Fibroblast of pulmonary artery (primary cell): ENCODE measurements around the gene SMYD1.

Experiments
- DNase-seq: peaks from one replicate; pipeline ENCODE4 v3.0.0-alpha.2; 2010; ENCODE audit warnings: low read depth
- H3K4me3 ChIP-seq: replicated peaks from 2 replicates; pipeline ENCODE4 v1.5.1; 2011; ENCODE audit warnings: low read depth, mild to moderate bottlenecking, control low read depth, low read length, moderate library complexity
- TF ChIP-seq, protein P1 (sequence below): IDR thresholded peaks from 2 replicates; pipeline ENCODE4 v1.5.1; 2011; ENCODE audit warnings: mild to moderate bottlenecking, control low read depth, low read length, inconsistent platforms; ENCODE audit errors: missing control alignments

SMYD1 gene

DNA sequence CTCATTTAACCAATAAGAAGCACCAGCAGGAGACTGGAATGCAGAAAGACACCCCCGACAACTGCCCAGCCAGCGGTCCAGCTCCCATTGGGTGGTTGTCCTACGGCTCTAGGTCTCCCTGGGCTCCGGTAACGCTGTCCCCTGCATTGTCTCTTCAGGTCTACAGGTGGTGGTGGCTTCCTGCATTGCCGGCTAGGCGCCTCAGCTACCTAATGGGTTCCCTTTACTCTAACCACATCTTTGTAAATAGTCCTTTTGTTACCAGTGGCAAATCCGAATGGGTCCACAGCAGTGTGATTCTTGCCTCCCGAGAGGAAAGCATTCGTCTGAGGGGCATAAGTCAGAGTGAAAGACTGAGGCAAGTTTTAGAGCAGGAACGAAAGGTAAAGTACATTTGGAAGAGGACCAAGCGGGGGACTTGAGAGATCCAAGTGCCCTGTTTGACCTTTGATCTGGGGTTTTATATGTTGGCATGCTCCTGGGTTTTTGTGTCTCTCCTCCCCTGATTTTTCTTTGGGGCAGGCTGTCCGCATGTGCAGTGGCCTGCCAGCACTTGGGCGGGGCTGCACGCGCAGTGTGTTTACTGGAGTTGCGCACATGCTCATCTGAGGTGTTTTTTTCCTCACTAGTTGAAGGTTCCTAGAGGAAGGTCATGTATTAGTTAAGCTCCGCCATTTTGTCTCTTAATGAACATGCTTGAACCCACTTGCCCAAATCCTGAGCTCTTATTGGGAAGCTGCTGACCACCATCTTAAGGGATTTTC, 49.2 kb downstream of the SMYD1 start:
- TF ChIP-seq, protein P1, sequence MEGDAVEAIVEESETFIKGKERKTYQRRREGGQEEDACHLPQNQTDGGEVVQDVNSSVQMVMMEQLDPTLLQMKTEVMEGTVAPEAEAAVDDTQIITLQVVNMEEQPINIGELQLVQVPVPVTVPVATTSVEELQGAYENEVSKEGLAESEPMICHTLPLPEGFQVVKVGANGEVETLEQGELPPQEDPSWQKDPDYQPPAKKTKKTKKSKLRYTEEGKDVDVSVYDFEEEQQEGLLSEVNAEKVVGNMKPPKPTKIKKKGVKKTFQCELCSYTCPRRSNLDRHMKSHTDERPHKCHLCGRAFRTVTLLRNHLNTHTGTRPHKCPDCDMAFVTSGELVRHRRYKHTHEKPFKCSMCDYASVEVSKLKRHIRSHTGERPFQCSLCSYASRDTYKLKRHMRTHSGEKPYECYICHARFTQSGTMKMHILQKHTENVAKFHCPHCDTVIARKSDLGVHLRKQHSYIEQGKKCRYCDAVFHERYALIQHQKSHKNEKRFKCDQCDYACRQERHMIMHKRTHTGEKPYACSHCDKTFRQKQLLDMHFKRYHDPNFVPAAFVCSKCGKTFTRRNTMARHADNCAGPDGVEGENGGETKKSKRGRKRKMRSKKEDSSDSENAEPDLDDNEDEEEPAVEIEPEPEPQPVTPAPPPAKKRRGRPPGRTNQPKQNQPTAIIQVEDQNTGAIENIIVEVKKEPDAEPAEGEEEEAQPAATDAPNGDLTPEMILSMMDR, result no peak
- DNase-seq, result no peak

DNA sequence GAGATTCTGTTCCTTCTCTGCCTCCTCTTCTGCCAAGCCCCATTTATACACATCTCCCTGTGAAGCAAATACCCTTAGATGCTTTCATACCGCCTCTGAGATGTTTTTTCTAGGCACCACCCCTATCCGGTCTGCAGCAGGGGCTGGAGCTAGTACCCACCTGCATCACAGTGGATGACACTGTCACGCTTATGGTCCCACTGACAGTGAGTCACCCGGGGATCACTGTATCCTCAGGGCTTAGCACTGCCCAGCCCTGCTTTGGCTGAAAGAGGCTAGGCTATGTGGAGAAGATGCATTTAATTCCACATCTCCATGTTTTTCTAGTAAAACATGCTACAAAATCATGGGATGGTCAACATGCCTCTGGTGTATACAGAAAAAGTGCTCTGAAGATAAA, 50.3 kb downstream of the SMYD1 start:
- H3K4me3 ChIP-seq, result no peak overlapping the region
- DNase-seq, result no peak
- TF ChIP-seq, protein P1, result no peak

More for the DNA sequence above, 49.2 kb downstream of the SMYD1 start:
- H3K4me3 ChIP-seq, result no peak overlapping the region

DNA sequence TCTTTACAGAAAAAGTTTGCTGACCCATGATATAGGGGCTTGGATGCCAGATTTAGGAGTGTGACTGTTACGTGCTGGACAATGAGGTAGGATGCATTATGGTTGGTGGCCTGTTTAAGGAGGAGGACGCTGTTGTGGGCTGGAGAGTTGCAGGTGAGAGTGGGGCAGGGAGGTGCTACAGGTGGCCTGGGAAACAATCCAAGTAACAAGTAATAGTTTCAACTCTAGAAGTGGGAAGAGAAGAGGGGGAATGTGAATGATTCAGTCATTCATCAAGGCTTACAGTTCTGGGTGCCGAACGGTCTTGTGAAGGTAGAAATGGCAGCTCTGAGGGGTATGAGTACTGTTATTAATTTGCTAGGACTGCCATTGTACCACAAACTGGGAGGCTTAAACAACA, 54.1 kb downstream of the SMYD1 start:
- no peak for DNase-seq
- H3K4me3 ChIP-seq, result no peak overlapping the region
- TF ChIP-seq, protein P1, result no peak

DNA sequence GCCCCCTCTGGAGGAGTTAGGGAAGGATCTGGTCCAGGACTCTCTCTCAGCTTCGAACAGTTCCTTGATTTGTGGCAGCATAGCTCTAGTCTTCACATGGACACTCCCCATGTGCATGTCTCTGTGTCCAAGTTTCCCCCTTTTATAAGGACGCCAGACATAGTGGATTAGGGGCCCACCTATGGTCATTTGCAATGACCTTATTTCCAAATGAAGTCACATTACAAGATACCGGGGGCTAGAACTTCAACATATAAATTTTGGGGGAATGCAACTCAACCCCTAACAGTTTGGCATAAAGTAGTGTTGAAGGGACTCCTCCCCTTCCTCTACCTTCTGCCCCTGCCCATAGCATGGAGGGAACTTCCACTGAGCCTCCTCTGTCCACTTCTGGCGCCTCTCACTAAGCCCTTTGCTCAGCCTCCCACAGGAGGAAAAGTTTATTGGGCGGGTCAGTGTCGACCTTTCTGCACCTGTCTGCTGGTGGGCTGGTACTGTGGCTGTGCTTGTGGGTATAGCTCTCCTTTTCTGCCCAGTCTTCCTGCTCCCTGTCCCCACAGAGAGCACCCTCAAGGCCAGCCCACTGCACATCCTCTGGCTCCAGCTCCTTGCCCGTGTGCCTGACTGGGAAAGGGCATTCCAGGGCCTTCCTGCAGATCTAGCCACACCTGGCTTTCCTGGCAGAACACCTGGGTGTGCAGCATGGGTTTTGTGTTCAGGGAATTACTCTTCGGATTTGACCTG, 54.7 kb downstream of the SMYD1 start:
- no peak for DNase-seq
- H3K4me3 ChIP-seq, result no peak overlapping the region
- TF ChIP-seq, protein P1, result no peak

DNA sequence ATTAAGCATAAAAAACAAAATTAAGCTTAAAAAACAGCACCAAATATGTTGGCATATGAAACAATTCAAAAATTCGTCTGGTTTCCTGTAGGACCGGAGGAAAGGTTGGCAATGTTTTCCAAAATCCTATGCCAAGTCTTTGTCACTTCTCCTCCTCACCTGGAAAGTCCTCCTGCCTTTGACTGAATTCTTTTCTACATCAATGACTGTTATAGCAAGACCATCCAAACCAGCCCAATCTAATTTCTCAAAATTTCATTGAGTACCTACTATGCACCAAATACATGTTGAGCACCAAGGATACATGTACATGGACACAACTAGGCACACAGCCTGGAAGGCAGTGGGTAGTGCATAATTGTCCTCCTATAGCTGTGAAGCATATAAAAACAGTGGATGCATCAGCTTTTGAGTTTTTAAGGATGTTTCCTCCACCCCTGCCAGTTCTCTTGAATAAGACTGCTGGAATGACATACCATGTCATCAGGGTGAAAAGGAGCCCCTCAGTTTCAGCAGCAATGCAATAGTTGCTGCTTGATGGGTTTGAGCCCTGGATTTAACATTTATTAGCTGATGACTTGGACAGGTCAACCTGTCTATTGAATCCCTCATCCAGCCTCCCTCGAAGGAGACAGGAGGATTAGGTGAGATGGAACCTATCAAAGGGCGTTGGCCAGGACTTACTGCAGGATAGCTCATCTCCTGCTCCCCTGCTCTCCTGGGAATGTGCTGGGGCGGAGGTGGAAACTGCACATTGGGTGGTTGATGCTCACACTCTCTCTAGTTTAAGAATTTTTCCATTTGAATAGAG, 55.7 kb downstream of the SMYD1 start:
- H3K4me3 ChIP-seq, result no peak overlapping the region
- no peak for DNase-seq
- TF ChIP-seq, protein P1, result no peak

DNA sequence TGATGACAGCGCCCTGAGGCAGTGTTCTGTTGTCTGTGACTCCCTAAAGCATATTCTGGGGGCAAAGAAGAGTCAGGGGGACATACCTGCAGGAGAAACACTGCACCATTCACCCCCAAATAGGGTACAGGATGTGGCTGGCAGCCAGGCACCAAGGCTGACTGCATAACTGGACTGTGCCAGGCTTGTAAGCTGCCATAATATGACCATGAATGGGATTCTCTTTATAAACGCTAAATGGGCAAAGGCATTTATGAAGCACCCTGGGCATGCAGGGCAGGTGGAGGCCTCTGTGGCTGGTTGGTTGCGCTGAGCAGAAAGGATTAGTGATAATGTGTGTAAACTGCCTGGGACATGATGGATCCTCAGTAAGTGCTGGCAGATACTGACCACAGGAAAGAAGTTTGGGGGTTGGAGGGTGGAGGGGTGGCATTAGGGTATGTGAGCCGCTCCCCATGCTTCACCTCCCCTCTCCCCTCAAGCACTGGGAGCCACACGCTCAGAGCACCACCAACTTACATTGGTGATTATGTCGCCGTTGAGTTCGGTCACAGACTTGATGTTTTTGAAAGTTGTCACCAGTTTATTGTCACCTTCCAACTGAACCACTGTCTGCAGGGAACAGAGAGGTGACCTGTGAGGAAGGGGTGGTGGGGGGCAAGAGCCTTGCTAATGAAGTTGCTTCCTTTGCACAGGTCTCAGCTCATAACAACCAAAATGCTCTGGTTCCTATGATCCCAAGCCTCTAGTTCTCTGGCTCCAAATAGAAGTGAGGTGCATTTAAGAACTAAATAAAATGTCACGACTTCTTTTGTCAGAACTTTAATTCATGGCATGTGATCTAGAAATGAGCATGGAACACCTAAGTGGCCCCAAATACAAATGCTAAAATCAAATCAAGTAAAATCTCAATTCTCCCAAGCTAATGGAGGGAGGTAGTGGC, 56.6 kb downstream of the SMYD1 start:
- TF ChIP-seq, protein P1, result no peak
- H3K4me3 ChIP-seq, result no peak overlapping the region
- no peak for DNase-seq
